Caco-2 (cell line): ENCODE measurements around the gene MED13L. TPM values are rescaled to one million over a fixed set of nuclear protein-coding genes. Genes with fewer than 3 reads are reported as not detected.

Experiments used
- BruUV-seq: library from RNA; stranded (reverse); fragments of 400-500 nt; replicated peaks from 2 replicates; lab custom pipeline; 2021; lab: Mats Ljungman, UMichigan
- CTCF ChIA-PET: fragments of 300-600 bp; sonication (Branson Sonifier 250); formaldehyde crosslinking; loops from one replicate; lab custom pipeline; 2022; ENCODE audit warnings: antibody characterized with exemption; lab: Charles Lee
- POLR2A ChIA-PET: fragments of 300-600 bp; sonication (Branson Sonifier 250); formaldehyde crosslinking; loops from one replicate; lab custom pipeline; 2022; ENCODE audit warnings: antibody characterized with exemption; lab: Charles Lee
- DNase-seq, 2 experiments: peaks; one replicate each; pipeline versions ENCODE4 v3.0.0 to v3.0.0-alpha.2; 2020 to 2022
- H3K27me3 ChIP-seq: replicated peaks from 2 replicates; pipeline ENCODE4 v1.6.0; 2011; ENCODE audit warnings: low read length; ENCODE audit not compliant: control insufficient read depth, insufficient read depth
- H3K36me3 ChIP-seq: 2 replicates; pipeline ENCODE4 v1.5.1; 2011; ENCODE audit warnings: low read length; ENCODE audit not compliant: control insufficient read depth, insufficient read depth
- H3K4me1 ChIP-seq: fragments of 250-450 bp; sonication (Bioruptor Pico); 2 replicates; pipeline ENCODE4 v1.5.1; 2020; ENCODE audit warnings: mild to moderate bottlenecking
- H3K4me3 ChIP-seq: 2 replicates; pipeline ENCODE4 v1.5.1; 2011; ENCODE audit warnings: low read depth, mild to moderate bottlenecking, control low read depth, low read length
- H3K9me3 ChIP-seq: fragments of 250-450 bp; sonication (Bioruptor Pico); 2 replicates; pipeline ENCODE4 v1.5.1; 2020; ENCODE audit warnings: mild to moderate bottlenecking, moderate library complexity
- H3K27ac Mint-ChIP-seq: one replicate; pipeline ENCODE4 v1.8.0; 2022; ENCODE audit warnings: mixed read lengths; ENCODE audit not compliant: unreplicated experiment
- H3K27me3 Mint-ChIP-seq: one replicate; pipeline ENCODE4 v1.8.0; 2022; ENCODE audit warnings: mixed read lengths; ENCODE audit not compliant: insufficient read depth, unreplicated experiment
- H3K36me3 Mint-ChIP-seq: one replicate; pipeline ENCODE4 v1.8.0; 2022; ENCODE audit warnings: mild to moderate bottlenecking, mixed read lengths; ENCODE audit not compliant: insufficient read depth, unreplicated experiment
- H3K4me1 Mint-ChIP-seq: one replicate; pipeline ENCODE4 v1.8.0; 2022; ENCODE audit warnings: low read depth, mixed read lengths; ENCODE audit not compliant: unreplicated experiment
- H3K4me3 Mint-ChIP-seq: one replicate; pipeline ENCODE4 v1.8.0; 2022; ENCODE audit warnings: mild to moderate bottlenecking, moderate library complexity, mixed read lengths; ENCODE audit not compliant: unreplicated experiment
- H3K9me3 Mint-ChIP-seq: one replicate; pipeline ENCODE4 v1.8.0; 2022; ENCODE audit warnings: mixed read lengths; ENCODE audit not compliant: unreplicated experiment
- intact Hi-C: fragments of 100-400 bp; cut with micrococcal nuclease; formaldehyde crosslinking; loops from one replicate; pipeline ENCODE4 v1.10.0; 2022; ENCODE audit not compliant: unreplicated experiment
- total RNA-seq: library from RNA; stranded (reverse); gene quantifications from 2 replicates; pipeline ENCODE4 v1.2.3, GENCODE V29; 2022
- TF ChIP-seq, protein P1 (sequence below), 2 experiments: fragments of 200-600 bp in 1 of 2; IDR thresholded peaks; 1 replicate in 1 of 2; 2 replicates in 1 of 2; pipeline versions ENCODE4 v1.5.1 to v1.8.0; 2011 to 2022; ENCODE audit warnings: antibody characterized with exemption in 1 of 2, control low read depth in 1 of 2, inconsistent platforms in 1 of 2, low read depth in 1 of 2, low read length in 1 of 2, mild to moderate bottlenecking in 1 of 2, moderate library complexity in 1 of 2; ENCODE audit not compliant: insufficient read depth in 1 of 2, severe bottlenecking in 1 of 2, unreplicated experiment in 1 of 2

The MED13L gene
- total RNA-seq, 1 experiment from 2014 or later = 160 TPM

DNA sequence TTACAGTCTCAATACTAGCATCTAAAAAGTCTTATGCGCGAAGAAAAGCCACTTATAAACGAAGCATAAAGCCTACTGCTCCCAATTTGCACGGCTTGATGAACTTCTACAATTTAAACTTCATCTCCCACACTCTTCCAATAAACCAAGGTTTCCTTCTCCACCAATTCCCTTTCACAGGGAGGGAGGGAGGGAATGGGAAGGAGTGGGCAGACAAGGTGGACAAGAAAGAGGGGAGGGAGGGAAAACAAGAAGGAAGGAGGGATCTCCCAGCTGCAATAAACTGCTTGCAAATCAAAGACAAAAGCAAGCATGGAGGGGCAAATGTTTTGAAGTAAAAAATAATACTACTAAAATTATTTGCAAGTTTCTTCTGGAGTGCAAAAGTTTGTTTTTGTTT is 64.5 kb downstream of the MED13L start:
- no peaks in the 10 kb centered on the region for H3K9me3 Mint-ChIP-seq
- no peak overlapping the region for H3K27ac Mint-ChIP-seq
- H3K4me3 ChIP-seq = no peak overlapping the region
- no peaks in the 10 kb centered on the region for H3K9me3 ChIP-seq
- H3K27me3 Mint-ChIP-seq = no peaks in the 10 kb centered on the region
- intact Hi-C loops = no loop called here
- H3K4me1 ChIP-seq = no peaks in the 10 kb centered on the region
- CTCF ChIA-PET = no interaction called here
- no peaks in the 10 kb centered on the region for H3K27me3 ChIP-seq
- TF ChIP-seq, protein P1, sequence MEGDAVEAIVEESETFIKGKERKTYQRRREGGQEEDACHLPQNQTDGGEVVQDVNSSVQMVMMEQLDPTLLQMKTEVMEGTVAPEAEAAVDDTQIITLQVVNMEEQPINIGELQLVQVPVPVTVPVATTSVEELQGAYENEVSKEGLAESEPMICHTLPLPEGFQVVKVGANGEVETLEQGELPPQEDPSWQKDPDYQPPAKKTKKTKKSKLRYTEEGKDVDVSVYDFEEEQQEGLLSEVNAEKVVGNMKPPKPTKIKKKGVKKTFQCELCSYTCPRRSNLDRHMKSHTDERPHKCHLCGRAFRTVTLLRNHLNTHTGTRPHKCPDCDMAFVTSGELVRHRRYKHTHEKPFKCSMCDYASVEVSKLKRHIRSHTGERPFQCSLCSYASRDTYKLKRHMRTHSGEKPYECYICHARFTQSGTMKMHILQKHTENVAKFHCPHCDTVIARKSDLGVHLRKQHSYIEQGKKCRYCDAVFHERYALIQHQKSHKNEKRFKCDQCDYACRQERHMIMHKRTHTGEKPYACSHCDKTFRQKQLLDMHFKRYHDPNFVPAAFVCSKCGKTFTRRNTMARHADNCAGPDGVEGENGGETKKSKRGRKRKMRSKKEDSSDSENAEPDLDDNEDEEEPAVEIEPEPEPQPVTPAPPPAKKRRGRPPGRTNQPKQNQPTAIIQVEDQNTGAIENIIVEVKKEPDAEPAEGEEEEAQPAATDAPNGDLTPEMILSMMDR (IDR thresholded peaks at IDR 0.05; ENCODE audit: insufficient read depth in 1 of 2, low read depth in 1 of 2, low read length in 1 of 2, severe bottlenecking in 1 of 2, unreplicated experiment in 1 of 2) = no peak
- peaks cover 14% of the 10 kb centered on the region for H3K4me1 Mint-ChIP-seq
- DNase-seq = no peak
- BruUV-seq = no TSS peak
- H3K36me3 ChIP-seq = no peaks in the 10 kb centered on the region
- peaks cover 7% of the 10 kb centered on the region for H3K36me3 Mint-ChIP-seq
- no peak overlapping the region for H3K4me3 Mint-ChIP-seq
- POLR2A ChIA-PET = no interaction called here

DNA sequence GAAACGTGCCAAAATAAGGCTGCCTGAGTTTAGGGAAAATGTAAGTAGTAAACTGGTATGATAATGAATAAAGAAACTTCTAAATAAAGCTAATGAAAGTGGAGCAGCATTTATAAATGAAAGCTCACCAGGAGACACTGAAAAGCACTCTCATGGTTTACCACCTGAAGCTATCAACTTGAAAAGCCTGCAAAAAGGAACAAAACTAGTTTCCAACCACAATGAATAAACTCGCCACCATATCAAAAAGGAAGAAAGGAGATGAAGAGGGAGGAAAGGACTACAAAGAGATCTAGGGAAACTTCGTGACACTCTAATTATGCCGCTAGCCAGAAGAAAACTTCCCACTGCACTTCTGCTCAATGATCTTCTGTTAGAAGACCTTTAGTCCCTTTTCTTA is 66.7 kb downstream of the MED13L start:
- TF ChIP-seq, protein P1 (IDR thresholded peaks at IDR 0.05; ENCODE audit: insufficient read depth in 1 of 2, low read depth in 1 of 2, low read length in 1 of 2, severe bottlenecking in 1 of 2, unreplicated experiment in 1 of 2) = no peak
- intact Hi-C loops = no loop called here
- no peak overlapping the region for H3K27ac Mint-ChIP-seq
- H3K4me1 Mint-ChIP-seq = peaks cover 14% of the 10 kb centered on the region
- H3K36me3 ChIP-seq = no peaks in the 10 kb centered on the region
- H3K9me3 ChIP-seq = no peaks in the 10 kb centered on the region
- no peak overlapping the region for H3K4me3 ChIP-seq
- no peaks in the 10 kb centered on the region for H3K27me3 ChIP-seq
- no peaks in the 10 kb centered on the region for H3K4me1 ChIP-seq
- DNase-seq = no peak
- H3K36me3 Mint-ChIP-seq = peaks cover 7% of the 10 kb centered on the region
- POLR2A ChIA-PET = no interaction called here
- no peak overlapping the region for H3K4me3 Mint-ChIP-seq
- CTCF ChIA-PET = no interaction called here
- no peaks in the 10 kb centered on the region for H3K27me3 Mint-ChIP-seq
- no peaks in the 10 kb centered on the region for H3K9me3 Mint-ChIP-seq
- BruUV-seq = no TSS peak

DNA sequence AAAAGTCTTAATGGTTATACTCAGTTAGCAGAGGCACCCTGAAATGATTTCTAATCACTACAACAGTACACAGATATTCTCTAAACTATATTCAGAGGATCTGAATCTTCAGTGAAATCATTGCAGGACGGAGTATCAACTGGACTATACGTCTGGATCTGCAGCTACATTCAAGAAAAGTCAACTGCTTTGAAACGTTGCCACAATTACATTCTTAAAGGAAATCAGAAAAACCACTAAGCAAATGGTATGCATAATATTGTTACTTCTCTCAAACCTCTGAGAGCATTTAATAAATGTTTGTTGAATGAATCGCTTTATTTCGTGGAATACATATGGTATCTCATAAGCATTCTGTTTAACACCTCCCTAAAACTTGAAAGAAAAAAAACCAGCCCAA is 67.4 kb downstream of the MED13L start:
- Histone ChIP-seq H3K9me3 (no peaks in the 10 kb centered on the region), H3K4me3 (no peak overlapping the region), H3K27me3 (no peaks in the 10 kb centered on the region), H3K4me1 (no peaks in the 10 kb centered on the region), H3K36me3 (no peaks in the 10 kb centered on the region)
- H3K27ac Mint-ChIP-seq = no peak overlapping the region
- peaks cover 14% of the 10 kb centered on the region for H3K4me1 Mint-ChIP-seq
- POLR2A ChIA-PET = no interaction called here
- DNase-seq = no peak
- H3K36me3 Mint-ChIP-seq = peaks cover 7% of the 10 kb centered on the region
- H3K4me3 Mint-ChIP-seq = no peak overlapping the region
- intact Hi-C loops = no loop called here
- TF ChIP-seq, protein P1 (IDR thresholded peaks at IDR 0.05; ENCODE audit: insufficient read depth in 1 of 2, low read depth in 1 of 2, low read length in 1 of 2, severe bottlenecking in 1 of 2, unreplicated experiment in 1 of 2) = no peak
- no TSS peak for BruUV-seq
- H3K27me3 Mint-ChIP-seq = no peaks in the 10 kb centered on the region
- no peaks in the 10 kb centered on the region for H3K9me3 Mint-ChIP-seq
- CTCF ChIA-PET = no interaction called here
